ENCODE measurements around the gene RAB40B.
A peak's percentile ranks its signal among the peaks of the same experiment; 100 is the strongest.

Gene RAB40B

DNA sequence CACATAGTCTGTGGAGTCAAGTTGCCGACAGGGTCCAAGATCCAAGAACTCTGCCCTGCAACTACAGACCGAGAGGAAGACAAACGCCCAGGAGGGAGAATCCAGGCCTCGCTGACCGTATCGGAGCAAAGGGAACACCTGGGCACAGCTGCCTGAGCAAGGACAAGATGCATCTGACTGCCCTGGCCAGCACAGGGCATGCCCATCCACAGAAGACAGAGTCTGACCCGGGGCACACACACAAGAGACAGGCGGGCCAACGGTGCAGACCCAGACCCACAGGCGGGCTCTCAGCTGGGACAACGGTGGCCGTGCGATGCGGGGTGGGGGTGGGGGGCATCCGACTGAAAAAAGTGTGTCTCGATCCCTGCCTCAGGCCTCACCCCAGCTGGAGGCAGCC, 6.2 kb downstream of the RAB40B start:
- no peak for DNase-seq

DNA sequence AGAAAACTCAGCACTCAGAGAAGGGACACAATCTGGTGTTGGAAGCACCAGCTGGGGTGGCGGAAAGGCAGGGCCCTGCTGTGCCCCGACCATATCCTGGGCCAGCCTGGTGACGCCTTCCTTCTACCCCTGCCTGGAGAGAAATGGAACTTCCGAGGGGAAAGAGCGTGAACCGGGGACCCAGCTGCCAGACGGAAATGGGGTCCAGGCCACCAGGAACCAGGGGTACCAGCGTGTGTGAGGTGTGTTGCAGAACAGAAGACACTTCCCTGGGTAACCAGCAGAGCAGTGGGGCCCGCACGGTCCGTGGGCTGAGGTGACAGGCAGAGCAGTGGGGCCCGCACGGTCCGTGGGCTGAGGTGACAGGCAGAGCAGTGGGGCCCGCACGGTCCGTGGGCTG, 6.8 kb downstream of the RAB40B start:
- no peak for DNase-seq

DNA sequence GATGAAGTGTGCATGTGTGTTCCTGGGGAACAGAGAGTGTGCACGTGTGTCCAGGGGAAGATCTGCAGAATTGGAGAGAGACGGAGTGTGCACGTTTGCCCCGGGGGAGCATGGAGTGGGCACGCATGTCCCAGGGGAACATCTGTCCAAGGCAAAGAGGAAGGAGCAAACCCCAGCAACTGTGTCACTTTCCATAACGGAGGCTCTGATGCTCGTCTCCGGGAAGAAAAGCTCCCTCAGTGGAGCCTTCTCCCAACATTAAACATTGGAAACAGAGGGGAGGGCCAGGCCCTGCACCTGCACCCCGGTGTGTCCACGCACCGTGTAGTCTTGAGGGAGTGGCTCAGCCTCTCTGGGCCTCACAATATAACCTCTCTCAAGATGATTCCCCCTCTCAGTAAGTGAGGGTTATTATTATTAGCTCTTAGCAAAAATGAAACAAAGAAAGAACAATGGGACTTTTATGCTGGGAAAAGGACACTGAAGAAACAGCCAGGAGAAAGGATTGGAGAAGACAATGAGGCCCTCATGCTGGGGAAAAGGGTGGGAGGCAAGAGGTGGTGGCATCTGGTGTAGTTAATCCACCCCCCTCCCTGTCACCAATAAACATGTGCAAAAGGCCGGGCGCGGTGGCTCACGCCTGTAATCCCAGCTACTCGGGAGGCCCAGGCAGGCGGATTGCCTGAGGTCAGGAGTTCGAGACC, 7.6 kb downstream of the RAB40B start:
- DNase-seq = peak in 24 of 58 donors; percentile 33 to 84 (median 58)

DNA sequence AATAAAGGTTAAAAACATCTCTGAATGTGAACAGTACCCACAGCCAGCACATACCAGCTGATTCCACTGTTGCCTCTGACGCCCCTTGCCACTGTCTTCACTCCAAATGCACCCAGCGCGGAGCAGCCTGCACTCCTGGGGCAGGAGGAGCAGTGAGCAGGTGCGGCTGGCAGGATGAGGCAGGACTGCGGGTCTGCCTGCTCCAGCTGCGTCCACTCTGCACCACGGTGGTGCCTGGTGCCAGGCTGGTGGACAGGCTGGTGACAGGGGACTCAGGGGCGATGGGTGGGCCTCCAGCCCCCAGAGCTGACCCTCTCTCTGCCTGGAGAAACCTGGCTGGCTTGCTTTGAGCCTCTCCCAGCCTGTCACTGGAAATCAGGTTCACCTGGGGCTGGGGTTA, 9.4 kb downstream of the RAB40B start:
- DNase-seq = no peak

DNA sequence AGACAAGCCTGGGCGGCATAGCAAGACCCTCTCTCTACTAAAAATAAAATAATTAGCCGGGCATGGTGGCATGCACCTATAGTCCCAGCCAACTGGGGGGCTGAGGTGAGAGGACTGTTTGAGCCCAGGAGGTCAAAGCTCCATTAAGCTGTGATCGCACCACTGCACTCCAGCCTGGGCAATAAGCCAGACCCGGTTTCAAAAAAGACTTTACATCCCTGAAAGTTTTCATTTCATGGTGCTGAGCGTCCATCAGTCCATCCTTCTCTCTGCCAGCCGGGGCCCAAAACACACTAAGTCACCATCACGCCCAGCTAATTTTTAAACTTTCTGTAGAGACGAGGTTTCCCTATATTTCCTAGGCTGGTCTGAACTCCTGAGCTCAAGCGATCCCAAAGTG, 10.6 kb downstream of the RAB40B start:
- DNase-seq = peak in 1 of 58 donors; percentile 22

- peak in 28 of 58 donors; percentile 23 to 74 (median 43) for DNase-seq
Measured at GRCh38 chr17:82687375-82687861, 11.1 kb downstream of the RAB40B start.

DNA sequence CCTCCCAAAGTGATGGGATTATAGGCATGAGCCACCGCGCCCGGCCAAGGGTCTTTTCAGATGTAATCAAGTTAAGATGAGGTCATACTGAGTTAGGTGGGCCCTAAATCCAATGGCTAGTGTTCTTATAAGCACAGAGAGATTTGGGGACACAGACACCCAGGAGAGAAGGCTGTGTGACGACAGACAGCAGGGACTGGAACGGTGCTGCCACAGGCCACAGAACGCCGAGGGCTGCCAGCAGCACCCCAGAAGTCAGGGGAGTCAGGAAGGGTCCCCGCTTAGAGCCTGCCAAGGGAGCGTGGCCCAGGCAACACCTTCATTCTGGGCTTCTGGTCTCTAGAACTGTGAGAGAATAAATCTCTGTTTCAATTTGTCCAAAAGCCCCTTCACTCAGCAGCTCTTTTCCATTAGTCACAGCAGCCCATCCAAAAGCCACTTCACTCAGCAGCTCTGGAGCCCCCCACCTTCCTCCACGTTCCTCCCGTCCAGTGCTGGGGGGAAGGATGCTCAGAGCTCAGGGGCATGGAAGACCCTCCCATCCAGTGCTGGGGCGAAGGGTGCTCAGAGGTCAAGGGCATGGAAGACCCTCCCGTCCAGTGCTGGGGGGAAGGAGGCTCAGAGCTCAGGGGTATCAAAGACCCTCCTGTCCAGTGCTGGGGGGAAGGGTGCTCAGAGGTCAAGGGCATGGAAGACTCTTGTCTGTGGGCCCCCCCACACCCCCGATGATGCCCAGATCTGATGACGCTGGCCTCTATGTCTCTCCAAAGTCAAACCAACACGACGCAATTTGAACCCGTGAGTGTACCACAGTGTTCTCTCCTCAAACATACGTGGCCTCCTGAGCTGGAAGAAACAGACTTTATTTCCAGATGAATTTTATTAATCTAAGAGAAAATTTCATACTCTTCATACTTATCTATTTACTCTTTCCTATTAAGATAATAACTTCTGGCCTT, 11.9 kb downstream of the RAB40B start:
- no peak for DNase-seq

DNA sequence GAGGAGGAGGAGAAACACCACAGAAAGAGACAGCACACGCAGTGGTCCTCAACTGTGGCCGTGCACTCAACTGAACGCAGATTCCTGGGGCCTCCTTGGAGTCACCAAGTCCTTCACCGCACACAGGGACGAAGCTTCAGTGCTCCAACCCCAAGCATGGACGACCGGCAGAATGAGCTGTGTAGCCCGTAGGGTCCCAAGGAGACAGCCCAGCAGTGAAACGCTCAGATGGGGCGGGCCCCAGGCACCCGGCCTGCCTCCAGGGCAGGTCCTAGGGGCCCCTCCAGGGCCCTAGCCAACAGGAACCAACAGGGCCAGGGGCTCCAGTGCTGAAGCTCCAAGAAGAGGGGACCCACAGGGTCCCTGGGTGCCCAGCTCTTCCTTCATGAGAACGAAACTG, 13.2 kb downstream of the RAB40B start:
- DNase-seq = no peak

- no peak for DNase-seq
Measured at GRCh38 chr17:82684228-82684841, 14.2 kb downstream of the RAB40B start.

GRCh38 chr17:82683534-82683933, 15.0 kb downstream of the RAB40B start:
- no peak for DNase-seq

- no peak for DNase-seq
Measured at GRCh38 chr17:82681547-82681946, 17.0 kb downstream of the RAB40B start.

GRCh38 chr17:82679586-82680465, 18.7 kb downstream of the RAB40B start:
- DNase-seq = no peak

DNA sequence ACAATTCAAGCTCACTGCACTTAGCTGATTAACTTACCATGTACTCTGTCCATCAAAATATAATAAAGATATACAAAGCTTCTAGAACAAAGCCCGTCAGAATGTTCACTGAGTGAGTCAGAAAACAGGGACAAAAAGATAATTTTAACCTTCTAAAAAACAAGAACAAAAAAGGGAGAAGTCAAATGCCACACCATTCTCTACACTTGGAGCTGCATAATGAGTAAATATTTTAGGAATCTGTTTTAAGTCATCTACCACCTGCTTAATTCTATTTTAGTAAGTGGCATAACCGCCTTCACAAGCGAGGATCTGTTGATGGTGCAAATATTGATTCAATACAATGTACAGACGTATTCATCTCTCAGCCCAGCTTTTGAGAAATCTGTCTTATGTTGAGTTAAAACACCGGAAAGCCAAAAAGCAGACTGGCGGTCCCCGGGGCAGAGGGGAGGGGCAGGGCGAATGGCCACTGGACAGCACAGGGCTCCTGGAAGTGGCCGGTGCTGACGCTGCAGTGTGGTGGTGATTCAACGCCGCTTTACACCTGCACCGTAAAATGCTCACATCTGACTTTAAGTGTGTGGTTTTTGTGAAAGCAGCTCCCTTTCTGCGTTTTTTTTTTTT, 20.1 kb downstream of the RAB40B start:
- DNase-seq = no peak

DNA sequence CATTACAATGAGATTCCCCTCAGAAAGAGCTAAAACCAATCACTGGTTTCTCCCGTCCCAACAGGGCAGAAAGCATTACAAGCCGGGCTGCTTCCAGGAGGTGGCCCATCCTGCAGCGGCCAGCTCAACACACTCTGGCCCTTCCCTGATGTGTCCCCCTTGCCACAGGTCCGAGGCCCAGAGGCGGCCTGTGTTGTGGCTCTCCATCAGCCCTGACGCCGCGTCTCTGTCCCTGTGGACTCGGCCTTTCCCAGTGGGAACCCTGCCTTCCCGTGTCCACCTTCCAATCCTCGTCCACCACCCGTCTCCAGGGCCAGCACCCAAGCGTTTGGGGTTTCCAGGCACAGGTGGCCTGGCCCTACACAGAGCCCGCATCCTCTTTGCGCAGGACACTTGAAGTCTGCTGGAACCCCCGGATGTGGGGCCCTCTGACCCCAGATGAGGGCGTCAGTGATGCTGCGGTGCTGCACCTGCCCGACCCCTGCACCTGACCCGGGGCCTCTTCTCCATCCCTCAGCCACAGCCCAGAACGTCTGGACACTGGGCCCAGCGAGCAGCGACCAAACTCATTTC, 21.1 kb downstream of the RAB40B start:
- DNase-seq = no peak

DNA sequence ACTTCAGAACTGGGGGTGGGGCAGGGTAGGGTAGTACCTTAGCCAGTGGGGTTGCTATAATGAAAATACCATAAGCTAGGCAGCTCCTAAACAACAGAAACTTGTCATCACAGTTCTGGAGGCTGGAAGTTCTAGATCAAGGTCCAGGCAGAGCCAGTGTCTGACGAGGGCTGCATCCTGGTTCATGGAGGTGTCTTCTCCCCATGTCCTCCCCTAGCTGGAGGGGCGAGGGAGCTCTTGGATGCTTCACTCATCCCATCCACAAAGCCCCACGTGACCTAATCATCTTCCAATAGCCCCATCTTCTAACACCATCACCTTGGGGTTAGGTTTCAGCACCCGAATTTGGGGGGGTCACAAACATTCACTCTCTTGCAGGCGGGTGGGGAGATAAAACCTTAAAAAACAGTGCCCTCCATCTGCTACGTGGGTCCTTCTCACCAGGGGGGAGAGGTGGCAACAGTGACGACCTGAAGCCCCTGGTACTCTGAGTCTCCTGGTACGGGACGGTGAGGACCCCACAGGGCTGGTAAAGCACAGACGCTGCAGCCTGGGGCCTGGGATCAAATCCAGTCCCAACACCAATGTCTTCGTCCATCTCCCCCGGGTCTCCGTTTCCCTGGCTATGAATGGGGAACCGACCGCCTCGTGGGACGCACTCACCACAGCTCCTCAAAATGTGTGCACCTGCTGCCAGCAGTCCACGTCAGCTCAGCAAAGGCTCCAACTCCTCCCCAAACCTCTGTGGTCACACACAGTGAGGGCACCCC, 22.8 kb downstream of the RAB40B start:
- DNase-seq = no peak

DNA sequence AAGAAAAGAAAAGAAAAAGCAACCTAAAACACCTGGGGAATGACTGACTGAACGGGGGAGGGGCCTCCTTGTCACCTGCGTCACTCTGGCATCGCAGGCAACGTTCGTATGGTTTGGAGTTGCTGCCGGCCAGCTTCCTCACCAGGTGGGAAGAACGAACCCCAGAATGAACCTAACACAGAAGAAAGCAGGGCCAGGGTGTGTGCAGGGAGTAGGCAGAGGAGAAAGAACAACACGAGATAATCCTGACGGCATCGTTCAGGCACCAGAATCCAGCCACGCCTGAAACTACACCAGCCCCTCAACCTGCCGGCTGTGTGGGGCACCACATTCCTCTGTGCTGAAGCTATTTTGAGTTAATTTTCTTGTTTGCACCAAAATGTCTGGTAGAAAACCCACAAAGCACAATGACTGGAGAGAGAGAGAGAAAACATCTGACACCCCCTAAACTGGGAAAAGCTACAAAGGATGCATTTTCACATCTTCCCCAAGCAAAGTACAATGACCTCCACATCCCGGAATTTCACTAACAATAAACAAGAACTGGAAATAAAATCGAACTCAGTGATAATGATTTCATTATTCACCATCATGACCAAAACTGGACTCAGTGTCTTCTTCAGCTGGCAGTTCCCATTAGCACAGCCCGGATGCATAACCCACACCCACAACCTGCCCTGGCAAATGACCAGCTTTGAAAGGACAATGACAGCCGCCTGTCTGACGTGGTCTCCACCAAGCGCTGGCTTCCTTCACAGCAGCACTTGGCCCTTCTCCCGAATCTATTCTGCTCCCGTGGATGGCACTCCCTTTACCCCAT, 23.6 kb downstream of the RAB40B start:
- peak in 24 of 58 donors; percentile 20 to 87 (median 54) for DNase-seq

GRCh38 chr17:82670661-82671450, 27.6 kb downstream of the RAB40B start:
- no peak for DNase-seq
